ENCODE results near the gene MRPL12. TPM values are rescaled to one million over a fixed set of nuclear protein-coding genes. Genes with fewer than 3 reads are reported as not detected.

MRPL12 gene
- total and polyA plus RNA-seq, 2 experiments from 2014 or later, result 50.9 to 153 TPM

DNA sequence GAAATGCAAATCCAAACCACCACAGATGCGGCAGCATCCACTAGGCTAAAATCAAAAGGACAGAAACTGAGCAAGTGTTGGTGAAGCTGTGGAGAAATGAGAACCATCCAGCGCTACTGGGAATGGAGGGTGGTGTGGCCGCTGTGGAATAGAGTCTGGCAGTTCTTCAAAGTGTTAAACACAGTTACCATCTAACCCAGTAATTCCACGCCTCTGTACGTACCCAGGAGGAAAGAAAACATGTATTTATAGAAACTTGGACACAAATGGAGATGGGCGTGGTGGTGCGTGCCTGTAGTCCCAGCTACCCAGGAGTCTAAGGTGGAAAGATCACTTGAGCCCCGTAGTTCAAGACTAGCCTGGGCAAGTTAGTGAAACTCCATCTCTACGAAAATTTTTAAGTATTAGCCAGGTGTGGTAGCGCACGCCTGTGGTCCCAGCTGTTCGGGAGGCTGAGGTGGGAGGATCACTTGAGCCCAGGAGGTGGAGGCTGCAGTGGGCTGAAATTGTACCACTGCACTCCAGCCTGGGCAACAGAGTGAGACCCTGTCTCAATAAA, 20.6 kb downstream of the MRPL12 start:
- no peak for DNase-seq (ENCODE audit: low spot score)
- Histone ChIP-seq H3K4me3 (no peak overlapping the region), H3K27me3 (ENCODE audit: insufficient read depth) (no peaks in the 10 kb centered on the region), H3K9me2 (ENCODE audit: insufficient read depth) (no peaks in the 10 kb centered on the region), H3F3A (replicated peaks; ENCODE audit: low read depth) (peaks cover 17% of the 10 kb centered on the region; the same call in 1 of the 2 replicates), H3K27ac (ENCODE audit: low read depth) (no peak overlapping the region), H3K4me1 (ENCODE audit: insufficient read depth) (peaks cover 6% of the 10 kb centered on the region; the same call in 1 of the 2 replicates), H3K36me3 (ENCODE audit: insufficient read depth) (no peaks in the 10 kb centered on the region), H2AFZ (no peak overlapping the region), H3K79me2 (replicated peaks; ENCODE audit: insufficient read depth) (no peaks in the 10 kb centered on the region), H3K4me2 (no peak overlapping the region), H4K20me1 (replicated peaks; ENCODE audit: insufficient read depth) (no peaks in the 10 kb centered on the region)
- H3K4me3 Mint-ChIP-seq, result no peak overlapping the region
- TF ChIP-seq, protein P1, sequence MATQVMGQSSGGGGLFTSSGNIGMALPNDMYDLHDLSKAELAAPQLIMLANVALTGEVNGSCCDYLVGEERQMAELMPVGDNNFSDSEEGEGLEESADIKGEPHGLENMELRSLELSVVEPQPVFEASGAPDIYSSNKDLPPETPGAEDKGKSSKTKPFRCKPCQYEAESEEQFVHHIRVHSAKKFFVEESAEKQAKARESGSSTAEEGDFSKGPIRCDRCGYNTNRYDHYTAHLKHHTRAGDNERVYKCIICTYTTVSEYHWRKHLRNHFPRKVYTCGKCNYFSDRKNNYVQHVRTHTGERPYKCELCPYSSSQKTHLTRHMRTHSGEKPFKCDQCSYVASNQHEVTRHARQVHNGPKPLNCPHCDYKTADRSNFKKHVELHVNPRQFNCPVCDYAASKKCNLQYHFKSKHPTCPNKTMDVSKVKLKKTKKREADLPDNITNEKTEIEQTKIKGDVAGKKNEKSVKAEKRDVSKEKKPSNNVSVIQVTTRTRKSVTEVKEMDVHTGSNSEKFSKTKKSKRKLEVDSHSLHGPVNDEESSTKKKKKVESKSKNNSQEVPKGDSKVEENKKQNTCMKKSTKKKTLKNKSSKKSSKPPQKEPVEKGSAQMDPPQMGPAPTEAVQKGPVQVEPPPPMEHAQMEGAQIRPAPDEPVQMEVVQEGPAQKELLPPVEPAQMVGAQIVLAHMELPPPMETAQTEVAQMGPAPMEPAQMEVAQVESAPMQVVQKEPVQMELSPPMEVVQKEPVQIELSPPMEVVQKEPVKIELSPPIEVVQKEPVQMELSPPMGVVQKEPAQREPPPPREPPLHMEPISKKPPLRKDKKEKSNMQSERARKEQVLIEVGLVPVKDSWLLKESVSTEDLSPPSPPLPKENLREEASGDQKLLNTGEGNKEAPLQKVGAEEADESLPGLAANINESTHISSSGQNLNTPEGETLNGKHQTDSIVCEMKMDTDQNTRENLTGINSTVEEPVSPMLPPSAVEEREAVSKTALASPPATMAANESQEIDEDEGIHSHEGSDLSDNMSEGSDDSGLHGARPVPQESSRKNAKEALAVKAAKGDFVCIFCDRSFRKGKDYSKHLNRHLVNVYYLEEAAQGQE (IDR thresholded peaks at IDR 0.05; ENCODE audit: unreplicated experiment), result no peak
- H3K4me1 Mint-ChIP-seq, result peaks cover 17% of the 10 kb centered on the region
- H3K9me3 Mint-ChIP-seq, result no peaks in the 10 kb centered on the region; the same call in 2 of the 3 replicates
- H3K27me3 Mint-ChIP-seq (ENCODE audit: insufficient read depth, low read depth, poor library complexity), result peaks cover 16% of the 10 kb centered on the region
- H3K36me3 Mint-ChIP-seq (ENCODE audit: low read depth), result peaks cover 5% of the 10 kb centered on the region; the same call in 2 of the 3 replicates
- ATAC-seq, result no peak
- peak overlapping the region; percentile 59; the same call in 1 of the 2 replicates for H3K27ac Mint-ChIP-seq

DNA sequence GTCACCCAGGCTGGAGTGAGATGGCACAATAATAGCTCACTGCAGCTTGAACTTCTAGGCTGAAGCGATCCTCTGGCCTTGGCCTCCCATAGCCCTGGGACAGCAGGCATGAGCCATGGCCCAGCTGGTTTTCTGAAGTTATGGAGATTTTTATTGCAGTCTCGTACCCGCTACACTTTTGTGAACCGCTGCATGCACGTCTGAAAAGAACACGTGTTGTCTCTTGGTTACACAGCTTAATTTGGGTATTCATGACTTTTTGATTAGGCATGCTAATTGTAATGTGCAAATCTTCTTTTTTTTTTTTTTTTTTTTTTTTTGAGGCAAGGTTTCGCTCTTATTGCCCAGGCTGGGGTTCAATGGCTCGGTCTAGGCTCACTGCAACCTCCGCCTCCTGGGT, 22.3 kb downstream of the MRPL12 start:
- Histone ChIP-seq H3K4me2 (no peak overlapping the region), H3K9me2 (ENCODE audit: insufficient read depth) (no peaks in the 10 kb centered on the region), H4K20me1 (replicated peaks; ENCODE audit: insufficient read depth) (no peaks in the 10 kb centered on the region), H3K27me3 (ENCODE audit: insufficient read depth) (no peaks in the 10 kb centered on the region), H3K36me3 (ENCODE audit: insufficient read depth) (no peaks in the 10 kb centered on the region), H3K4me1 (ENCODE audit: insufficient read depth) (peaks cover 6% of the 10 kb centered on the region; the same call in 1 of the 2 replicates), H3K79me2 (replicated peaks; ENCODE audit: insufficient read depth) (no peaks in the 10 kb centered on the region), H3F3A (replicated peaks; ENCODE audit: low read depth) (peaks cover 17% of the 10 kb centered on the region; the same call in 1 of the 2 replicates), H2AFZ (no peak overlapping the region), H3K27ac (ENCODE audit: low read depth) (no peak overlapping the region), H3K4me3 (no peak overlapping the region)
- Mint-ChIP-seq H3K9me3 (no peaks in the 10 kb centered on the region), H3K27me3 (ENCODE audit: insufficient read depth, low read depth, poor library complexity) (peaks cover 16% of the 10 kb centered on the region), H3K36me3 (ENCODE audit: low read depth) (no peaks in the 10 kb centered on the region), H3K4me3 (no peak overlapping the region), H3K4me1 (peaks cover 17% of the 10 kb centered on the region), H3K27ac (no peak overlapping the region)
- TF ChIP-seq CTCF (conservative IDR thresholded peaks at IDR 0.05; ENCODE audit: low read depth in 2 of 2) (no peak), STAT1 (IDR thresholded peaks at IDR 0.05; ENCODE audit: unreplicated experiment) (no peak), ETS1 (IDR thresholded peaks at IDR 0.05) (no peak), EZH2phosphoT487 (IDR thresholded peaks at IDR 0.05; ENCODE audit: unreplicated experiment) (no peak)
- no peak for ATAC-seq
- no peak for DNase-seq (ENCODE audit: low spot score)

All from GM23338 (cell line).